HepG2 (cell line): ENCODE measurements around the gene RNASE11.

Experiments
- CREM ChIP-seq, 2 experiments: sonication (generic) in 1 of 2; formaldehyde crosslinking in 1 of 2; IDR thresholded peaks; 2 replicates each; pipeline versions ENCODE4 v1.4.0 to v1.6.1; 2016 to 2020; ENCODE audit warnings: antibody characterized with exemption in 1 of 2, mild to moderate bottlenecking in 1 of 2, missing genetic modification reagents in 1 of 2
- IKZF4 ChIP-seq: sonication (generic); formaldehyde crosslinking; IDR thresholded peaks from 2 replicates; pipeline ENCODE4 v1.5.1; 2020; ENCODE audit warnings: borderline replicate concordance, mild to moderate bottlenecking, low read depth, missing genetic modification reagents; ENCODE audit errors: not compliant biosample characterization
- KDM1A ChIP-seq: IDR thresholded peaks from 2 replicates; pipeline ENCODE4 v1.6.1; 2016; ENCODE audit warnings: missing compliant biosample characterization
- MTA3 ChIP-seq: sonication (generic); formaldehyde crosslinking; IDR thresholded peaks from 2 replicates; pipeline ENCODE4 v1.4.0; 2020; ENCODE audit warnings: missing genetic modification reagents
- REPIN1 ChIP-seq: sonication (generic); formaldehyde crosslinking; IDR thresholded peaks from 2 replicates; pipeline ENCODE4 v1.8.0; 2022; ENCODE audit warnings: missing genetic modification reagents, low read depth, mild to moderate bottlenecking, borderline replicate concordance
- SMAD3 ChIP-seq: sonication (generic); formaldehyde crosslinking; IDR thresholded peaks from 2 replicates; pipeline ENCODE4 v1.4.0; 2020; ENCODE audit warnings: missing genetic modification reagents
- SP1 ChIP-seq, 2 experiments: fragments of 450-650 bp in 1 of 2; sonication (generic) in 1 of 2; formaldehyde crosslinking in 1 of 2; IDR thresholded peaks; 2 replicates each; pipeline versions ENCODE4 v1.4.0 to v1.6.1; 2016 to 2020; ENCODE audit warnings: missing genetic modification reagents in 1 of 2
- ZNF296 ChIP-seq: sonication (generic); formaldehyde crosslinking; conservative IDR thresholded peaks from 2 replicates; pipeline ENCODE4 v1.5.0; 2020; ENCODE audit warnings: mild to moderate bottlenecking, missing genetic modification reagents
- ZNF674 ChIP-seq: sonication (generic); formaldehyde crosslinking; IDR thresholded peaks from 2 replicates; pipeline ENCODE4 v1.5.0; 2020; ENCODE audit warnings: low read depth, mild to moderate bottlenecking, missing genetic modification reagents
- ZNF749 ChIP-seq: sonication (generic); formaldehyde crosslinking; IDR thresholded peaks from 2 replicates; pipeline ENCODE4 v1.8.0; 2022; ENCODE audit warnings: mild to moderate bottlenecking, missing genetic modification reagents, moderate library complexity, borderline replicate concordance
- TF ChIP-seq, protein P1 (sequence below): sonication (generic); formaldehyde crosslinking; IDR thresholded peaks from 2 replicates; pipeline ENCODE4 v1.5.0; 2020; ENCODE audit warnings: mild to moderate bottlenecking, missing genetic modification reagents, moderate library complexity
- TF ChIP-seq, protein P2 (sequence below): IDR thresholded peaks from 2 replicates; pipeline ENCODE4 v1.6.1; 2016; ENCODE audit warnings: low read depth, borderline replicate concordance
- TF ChIP-seq, protein P3 (sequence below): sonication (generic); formaldehyde crosslinking; IDR thresholded peaks from 2 replicates; pipeline ENCODE4 v1.8.1; 2022; ENCODE audit warnings: mild to moderate bottlenecking, missing genetic modification reagents

DNA sequence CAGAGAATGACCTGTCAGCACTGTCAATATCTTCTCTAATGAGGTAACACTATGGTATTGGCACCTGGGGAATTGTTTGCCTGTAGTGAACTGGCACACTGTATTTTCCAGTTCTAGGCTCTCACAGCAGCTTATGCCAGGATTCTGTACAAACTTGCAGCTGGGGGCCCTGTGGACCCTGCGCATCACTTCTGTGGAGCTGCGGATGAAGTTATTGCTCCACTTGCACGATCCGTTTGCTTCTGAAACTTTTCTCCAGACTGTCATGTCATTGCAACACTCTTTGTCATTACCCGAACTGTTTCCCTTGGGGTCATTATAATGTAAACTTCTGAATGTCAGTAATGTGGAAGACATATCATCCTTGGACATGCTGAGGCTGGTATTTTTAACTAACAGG, 3.9 kb downstream of the RNASE11 start:
- TF ChIP-seq, protein P1, sequence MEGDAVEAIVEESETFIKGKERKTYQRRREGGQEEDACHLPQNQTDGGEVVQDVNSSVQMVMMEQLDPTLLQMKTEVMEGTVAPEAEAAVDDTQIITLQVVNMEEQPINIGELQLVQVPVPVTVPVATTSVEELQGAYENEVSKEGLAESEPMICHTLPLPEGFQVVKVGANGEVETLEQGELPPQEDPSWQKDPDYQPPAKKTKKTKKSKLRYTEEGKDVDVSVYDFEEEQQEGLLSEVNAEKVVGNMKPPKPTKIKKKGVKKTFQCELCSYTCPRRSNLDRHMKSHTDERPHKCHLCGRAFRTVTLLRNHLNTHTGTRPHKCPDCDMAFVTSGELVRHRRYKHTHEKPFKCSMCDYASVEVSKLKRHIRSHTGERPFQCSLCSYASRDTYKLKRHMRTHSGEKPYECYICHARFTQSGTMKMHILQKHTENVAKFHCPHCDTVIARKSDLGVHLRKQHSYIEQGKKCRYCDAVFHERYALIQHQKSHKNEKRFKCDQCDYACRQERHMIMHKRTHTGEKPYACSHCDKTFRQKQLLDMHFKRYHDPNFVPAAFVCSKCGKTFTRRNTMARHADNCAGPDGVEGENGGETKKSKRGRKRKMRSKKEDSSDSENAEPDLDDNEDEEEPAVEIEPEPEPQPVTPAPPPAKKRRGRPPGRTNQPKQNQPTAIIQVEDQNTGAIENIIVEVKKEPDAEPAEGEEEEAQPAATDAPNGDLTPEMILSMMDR (CRISPR knock-in tag): no peak
- TF ChIP-seq KDM1A: no peak
- no peak for TF ChIP-seq ZNF296 (CRISPR knock-in tag)
- TF ChIP-seq SMAD3: no peak
- no peak for TF ChIP-seq ZNF674 (CRISPR knock-in tag)
- no peak for TF ChIP-seq IKZF4
- TF ChIP-seq, protein P2, sequence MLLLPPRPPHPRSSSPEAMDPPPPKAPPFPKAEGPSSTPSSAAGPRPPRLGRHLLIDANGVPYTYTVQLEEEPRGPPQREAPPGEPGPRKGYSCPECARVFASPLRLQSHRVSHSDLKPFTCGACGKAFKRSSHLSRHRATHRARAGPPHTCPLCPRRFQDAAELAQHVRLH (CRISPR knock-in tag): no peak
- TF ChIP-seq, protein P3, sequence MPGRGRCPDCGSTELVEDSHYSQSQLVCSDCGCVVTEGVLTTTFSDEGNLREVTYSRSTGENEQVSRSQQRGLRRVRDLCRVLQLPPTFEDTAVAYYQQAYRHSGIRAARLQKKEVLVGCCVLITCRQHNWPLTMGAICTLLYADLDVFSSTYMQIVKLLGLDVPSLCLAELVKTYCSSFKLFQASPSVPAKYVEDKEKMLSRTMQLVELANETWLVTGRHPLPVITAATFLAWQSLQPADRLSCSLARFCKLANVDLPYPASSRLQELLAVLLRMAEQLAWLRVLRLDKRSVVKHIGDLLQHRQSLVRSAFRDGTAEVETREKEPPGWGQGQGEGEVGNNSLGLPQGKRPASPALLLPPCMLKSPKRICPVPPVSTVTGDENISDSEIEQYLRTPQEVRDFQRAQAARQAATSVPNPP (CRISPR knock-in tag): no peak
- no peak for TF ChIP-seq CREM (IDR thresholded peaks at IDR 0.05)
- no peak for TF ChIP-seq CREM (CRISPR knock-in tag; IDR thresholded peaks at IDR 0.05)
- no peak for TF ChIP-seq SP1 (IDR thresholded peaks at IDR 0.05)
- TF ChIP-seq SP1 (CRISPR knock-in tag; IDR thresholded peaks at IDR 0.05): no peak
- TF ChIP-seq MTA3 (CRISPR knock-in tag): no peak
- no peak for TF ChIP-seq ZNF749
- no peak for TF ChIP-seq REPIN1
